HEK293T (cell line): ENCODE data around the gene DIP2A.

Experiments used
- BHLHE40 ChIP-seq: fragments of 450-650 bp; IDR thresholded peaks from 2 replicates; pipeline ENCODE4 v1.6.1; 2016; ENCODE audit warnings: mild to moderate bottlenecking, moderate library complexity, borderline replicate concordance
- CTBP1 ChIP-seq: fragments of 450-650 bp; IDR thresholded peaks from 2 replicates; pipeline ENCODE4 v1.6.1; 2016; ENCODE audit warnings: borderline replicate concordance

- TF ChIP-seq BHLHE40 (no peak), CTBP1 (no peak)
These were observed 22.9 kb upstream of the DIP2A start for GRCh38 chr21:46435786-46436227.
